ENCODE measurements around the gene USP50.
"Not testable (repeated sequence)": the region's sequence is repeated elsewhere in the genome, so short reads cannot be mapped to it uniquely, and the experiment has no call there.

The USP50 gene

GRCh38 chr15:50546566-50546965 lies at the start of gene USP50:
Gene USP50 (minus strand): TSS chr15:50546666. CDS start chr15:50546525, 141 bp downstream.
- DNase-seq = no peak

DNA sequence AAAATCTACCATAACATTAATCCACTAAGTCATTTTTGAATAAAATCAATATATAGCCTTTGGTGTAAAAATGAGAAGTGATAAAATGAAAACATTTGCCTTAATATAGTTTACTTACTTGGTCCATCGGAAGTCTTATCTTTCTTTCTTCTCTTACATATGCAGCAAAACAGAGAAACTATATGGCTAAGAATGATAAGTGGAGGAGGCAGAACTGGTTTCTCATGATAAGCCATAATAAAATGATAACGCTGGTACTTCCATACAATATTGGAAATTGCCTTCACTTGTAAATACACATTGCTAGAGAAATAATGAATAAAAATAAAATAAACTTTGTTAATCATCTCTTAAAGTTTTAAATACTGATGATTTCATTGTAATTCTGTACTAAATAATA lies 47.8 kb upstream of the USP50 start:
- DNase-seq = no peak

DNA sequence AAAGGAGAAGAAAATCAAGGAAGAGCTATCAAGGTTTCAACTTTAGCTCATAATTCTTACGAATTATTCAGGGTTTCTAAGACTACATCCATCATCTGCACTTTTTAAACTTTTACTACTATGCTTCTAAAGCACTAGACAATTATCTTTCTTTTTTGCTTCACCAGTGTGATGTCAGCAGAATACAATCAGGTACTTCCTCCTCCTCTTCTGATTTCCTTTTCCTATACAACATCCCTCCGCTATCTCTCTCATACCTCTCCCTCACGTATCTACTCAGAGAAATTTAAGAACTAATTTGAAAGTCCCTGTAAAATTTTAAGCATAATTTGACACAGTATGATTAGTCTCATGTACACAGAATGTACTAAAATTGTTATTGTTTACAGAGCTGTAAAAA lies 47.3 kb upstream of the USP50 start:
- DNase-seq = no peak

DNA sequence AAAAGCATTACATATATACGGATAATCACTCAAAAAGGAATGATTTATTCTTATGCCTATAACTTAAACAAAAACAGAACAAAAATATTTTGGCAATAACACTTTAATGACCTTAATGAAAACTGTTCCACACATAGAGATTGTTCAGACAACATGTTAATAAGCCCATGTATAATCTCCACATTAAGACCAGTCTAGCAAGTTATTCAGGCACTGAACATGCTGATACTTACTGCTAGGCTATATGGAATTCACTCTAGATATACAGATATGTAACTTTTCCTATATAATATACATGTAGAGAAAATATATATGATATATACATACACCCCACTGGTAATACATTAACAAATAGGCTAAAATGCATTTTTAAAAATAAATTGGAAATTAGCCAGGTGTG lies 43.8 kb upstream of the USP50 start:
- no peak for DNase-seq

DNA sequence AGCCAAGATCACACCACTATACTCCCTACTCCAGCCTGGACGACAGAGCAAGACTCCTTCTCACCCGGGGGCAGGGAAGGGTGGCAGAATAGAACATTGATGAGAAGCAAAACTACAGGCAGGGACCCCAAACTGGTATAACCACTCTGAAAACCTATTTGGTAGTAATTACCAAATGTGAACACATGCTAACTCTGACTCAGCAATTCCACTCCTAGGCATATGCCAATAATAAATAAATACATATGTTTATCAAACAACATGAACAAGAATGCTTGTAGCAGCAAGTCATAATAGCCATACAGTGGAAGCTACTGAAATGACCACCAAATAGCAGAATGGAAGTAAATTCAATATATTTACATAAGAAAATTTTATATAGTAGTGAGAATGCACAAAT lies 31.0 kb upstream of the USP50 start:
- DNase-seq = no peak

- DNase-seq = peak; percentile 32
Observed at GRCh38 chr15:50576166-50576565, 29.7 kb upstream of the USP50 start.

DNA sequence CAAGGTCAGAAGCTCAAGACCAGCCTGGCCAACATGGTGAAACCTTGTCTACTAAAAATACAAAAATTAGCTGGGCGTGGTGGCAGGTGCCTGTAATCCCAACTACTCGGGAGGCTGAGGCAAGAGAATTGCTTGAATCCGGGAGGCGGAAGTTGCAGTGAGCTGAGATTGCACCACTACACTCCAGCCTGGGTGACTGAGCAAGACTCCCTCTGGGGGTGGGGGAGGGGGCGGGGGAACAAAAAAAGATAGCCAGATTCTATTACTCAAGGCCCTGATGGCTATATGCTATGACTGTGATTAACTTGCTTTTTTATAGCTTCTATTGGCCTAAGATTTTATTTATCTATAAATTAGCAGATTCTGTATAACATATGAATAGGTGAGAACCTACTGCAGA lies 27.4 kb upstream of the USP50 start:
- DNase-seq = not testable (repeated sequence)

GRCh38 chr15:50563756-50564155 lies 17.3 kb upstream of the USP50 start:
- DNase-seq = no peak

GRCh38 chr15:50562735-50563640 lies 16.5 kb upstream of the USP50 start:
- DNase-seq = peak; percentile 23

GRCh38 chr15:50558012-50558411 lies 11.5 kb upstream of the USP50 start:
- DNase-seq = no peak

GRCh38 chr15:50556642-50557371 lies 10.3 kb upstream of the USP50 start:
- no peak for DNase-seq

DNA sequence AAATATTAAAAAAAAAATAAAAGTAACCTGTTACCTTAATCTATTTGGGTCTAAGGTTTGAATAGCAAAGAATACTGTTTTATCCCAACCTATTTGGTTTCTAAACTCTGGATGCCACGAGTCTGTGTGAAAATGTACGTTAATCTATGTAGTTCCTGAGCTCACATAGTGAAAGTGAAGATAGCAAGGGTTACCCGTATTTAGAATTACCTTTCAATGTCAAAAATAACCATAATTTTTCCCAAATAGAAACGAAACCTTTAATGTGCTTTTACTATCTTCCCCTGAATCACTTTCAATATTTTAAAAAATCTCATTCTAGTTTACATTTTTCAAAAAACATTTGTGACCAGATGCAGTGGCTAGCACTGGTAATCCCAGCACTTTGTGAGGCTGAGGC lies 5.8 kb upstream of the USP50 start:
- no peak for DNase-seq

- DNase-seq = no peak
Observed at GRCh38 chr15:50549326-50549725, 2.9 kb upstream of the USP50 start.

DNA sequence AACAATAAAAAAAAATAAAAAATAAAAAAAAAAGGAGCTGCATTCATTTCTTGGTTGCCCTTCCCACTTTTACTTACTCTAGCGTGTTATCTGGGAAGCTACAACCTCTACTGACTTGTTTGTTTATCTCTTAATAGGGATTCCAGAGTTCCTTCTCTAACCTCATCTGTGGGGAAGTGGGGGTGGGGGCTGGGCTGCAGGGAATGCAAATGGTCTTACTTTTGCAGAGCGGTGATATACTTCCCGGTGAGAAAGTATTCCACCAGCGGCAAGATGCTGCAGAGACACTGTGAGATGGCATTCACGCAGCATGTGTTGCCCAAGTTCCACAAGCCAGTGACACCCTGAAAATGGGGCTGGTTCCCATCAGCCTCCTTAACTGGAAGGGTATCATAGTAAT lies 2.1 kb downstream of the USP50 start:
- no peak for DNase-seq

GRCh38 chr15:50543556-50543955 lies 2.9 kb downstream of the USP50 start:
- peak; percentile 34 for DNase-seq

DNA sequence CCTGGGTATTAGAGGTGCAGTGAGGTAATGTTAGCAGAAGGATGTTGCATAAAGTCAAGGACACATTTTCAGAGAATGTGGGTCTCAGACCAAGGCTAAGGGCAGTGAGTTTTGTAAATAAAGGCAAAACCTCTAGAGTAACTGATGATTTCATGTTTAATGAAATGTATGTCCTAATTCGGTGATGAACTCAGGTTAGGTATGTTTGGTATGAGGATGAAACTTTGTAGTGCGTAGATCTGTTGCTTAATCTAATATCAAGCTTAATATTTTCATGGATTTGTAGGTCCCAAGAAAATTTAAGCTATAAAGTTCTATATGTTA lies 3.6 kb downstream of the USP50 start:
- peak; percentile 57 for DNase-seq

- no peak for DNase-seq
Observed at GRCh38 chr15:50531766-50532165, 14.7 kb downstream of the USP50 start.

- no peak for DNase-seq
Observed at GRCh38 chr15:50531163-50531562, 15.3 kb downstream of the USP50 start.

DNA sequence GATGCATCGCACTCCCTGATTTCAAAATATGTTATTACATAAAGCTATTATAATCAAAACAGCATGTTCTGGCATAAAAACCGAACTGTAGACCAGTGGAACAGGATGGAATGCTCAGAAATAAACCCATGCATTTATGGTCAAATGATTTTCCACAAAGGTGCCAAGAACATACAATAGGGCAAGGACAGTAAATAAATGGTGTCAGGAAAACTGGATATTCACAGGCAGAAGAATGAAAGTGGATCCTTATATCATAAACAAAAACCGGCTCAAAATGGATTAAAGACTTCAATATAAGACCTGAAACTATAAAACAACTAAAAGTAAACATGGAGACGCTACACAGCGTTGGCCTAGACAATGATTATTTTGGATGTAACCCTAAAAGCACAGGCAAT lies 22.6 kb downstream of the USP50 start:
- peak; percentile 11 for DNase-seq

GRCh38 chr15:50519740-50520425 lies 26.6 kb downstream of the USP50 start:
- DNase-seq = peak; percentile 37

DNA sequence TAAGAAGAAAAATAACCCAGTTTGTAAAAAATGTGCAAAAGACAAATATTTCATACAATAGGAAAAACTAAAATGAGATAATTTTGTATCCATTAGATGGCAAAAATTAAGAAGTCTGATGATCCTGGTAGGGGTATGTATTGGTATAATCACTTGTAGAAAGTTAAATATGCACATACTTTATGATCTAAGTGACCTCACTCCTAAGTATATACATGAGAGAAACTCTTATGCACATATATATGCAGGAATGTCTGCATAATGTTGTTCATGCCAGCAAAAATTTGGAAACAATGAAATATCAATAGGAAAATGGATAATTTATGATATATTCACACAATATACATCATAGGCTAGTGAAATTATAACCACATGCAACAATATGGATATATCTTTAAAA lies 33.5 kb downstream of the USP50 start:
- DNase-seq = no peak

DNA sequence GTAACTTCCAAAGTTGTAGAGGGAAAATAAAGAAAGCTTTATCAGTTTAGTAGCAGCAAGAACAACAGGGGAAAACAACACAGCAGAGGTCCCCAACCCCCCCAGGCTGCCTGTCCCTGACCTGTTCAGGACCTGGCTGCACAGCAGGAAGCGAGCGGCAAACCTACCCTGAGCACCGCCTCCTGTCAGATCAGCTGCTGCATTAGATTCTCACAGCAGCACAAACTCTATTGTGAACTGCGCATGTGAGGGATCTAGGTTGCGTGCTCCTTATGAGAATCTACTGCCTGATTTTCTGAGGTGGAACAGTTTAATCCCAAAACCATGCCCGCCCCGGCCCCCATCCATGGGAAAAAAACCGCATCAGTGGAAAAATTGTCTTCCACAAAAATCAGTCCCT lies 40.3 kb downstream of the USP50 start:
- no peak for DNase-seq

DNA sequence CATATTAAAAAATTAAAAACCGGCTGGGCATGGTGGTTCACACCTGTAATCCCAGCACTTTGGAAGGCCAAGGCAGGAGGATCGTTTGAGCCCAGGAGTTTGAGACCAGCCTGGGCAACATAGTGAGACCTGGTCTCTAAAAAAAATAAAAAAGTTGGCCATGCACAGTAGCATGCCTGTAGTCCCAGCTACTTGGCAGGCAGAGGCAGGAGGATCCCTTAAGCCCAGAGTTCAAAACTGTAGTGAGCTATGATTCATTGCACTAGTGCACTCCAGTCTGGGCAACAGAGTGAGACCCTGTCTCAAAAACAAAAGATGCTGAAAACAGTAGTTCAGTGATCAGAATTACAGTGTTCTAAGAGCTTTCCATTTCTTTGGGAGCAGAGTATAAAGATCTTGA lies 40.8 kb downstream of the USP50 start:
- DNase-seq = not testable (repeated sequence)

DNA sequence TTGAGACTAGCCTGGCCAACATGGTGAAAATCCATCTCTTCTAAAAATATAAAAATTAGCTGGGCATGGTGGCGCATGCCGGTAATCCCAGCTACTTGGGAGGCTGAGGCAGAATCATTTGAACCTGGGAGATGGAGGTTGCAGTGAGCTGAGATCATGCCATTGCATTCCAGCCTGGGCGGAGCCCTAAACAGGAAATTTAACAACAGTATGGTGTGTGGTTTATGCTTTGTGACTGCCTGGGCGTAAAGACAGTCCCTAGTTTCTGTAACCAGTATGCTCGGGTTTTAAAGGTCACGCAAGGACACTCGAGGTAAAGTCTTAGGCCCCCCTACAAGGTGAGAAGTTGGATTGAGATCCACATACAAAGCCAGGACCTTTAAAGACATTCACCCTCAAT lies 43.3 kb downstream of the USP50 start:
- DNase-seq = no peak

Data from fibroblast of skin of right quadriceps (primary cell).